ENCODE data around the gene ZNF362. TPM values are rescaled to one million over a fixed set of nuclear protein-coding genes. Genes with fewer than 3 reads are reported as not detected.
A peak's percentile ranks its signal among the peaks of the same experiment; 100 is the strongest.

The ZNF362 gene
- total and polyA plus RNA-seq, 2 experiments from 2014 or later, result 9.7 to 26.0 TPM

GRCh38 chr1:33266766-33267165 is 10.5 kb downstream of the ZNF362 start:
- H4K20me1 ChIP-seq (ENCODE audit: insufficient read depth), result peaks cover 5% of the 10 kb centered on the region; the same call in 1 of the 2 replicates
- in situ Hi-C loops (cut with MboI), result no loop called here

GRCh38 chr1:33267468-33268205 is 11.3 kb downstream of the ZNF362 start:
- H4K20me1 ChIP-seq (ENCODE audit: insufficient read depth), result peaks cover 5% of the 10 kb centered on the region; the same call in 1 of the 2 replicates
- H3K27ac ChIP-seq, result no peak overlapping the region
- H3K4me1 ChIP-seq (ENCODE audit: insufficient read depth), result no peaks in the 10 kb centered on the region
- H3K36me3 ChIP-seq (ENCODE audit: low read depth), result no peaks in the 10 kb centered on the region
- in situ Hi-C loops (cut with MboI), result no loop called here
- H2AFZ ChIP-seq, result no peak overlapping the region
- no peak overlapping the region for H3K4me3 ChIP-seq
- 72 to 76% methylated on average over 5 of the region's 5 CpGs for WGBS, 2 experiments (ENCODE audit: low coverage in 1 of 2, low lambda C conversion rate in 2 of 2, missing lambda C conversion rate in 2 of 2)
- TF ChIP-seq EZH2phosphoT487 (IDR thresholded peaks at IDR 0.05; ENCODE audit: insufficient read depth, low read depth), result no peak
- no peak for TF ChIP-seq EZH2 (IDR thresholded peaks at IDR 0.05; ENCODE audit: insufficient read depth, poor library complexity, severe bottlenecking)
- H3K9ac ChIP-seq, result no peak overlapping the region
- no peak overlapping the region for H3K4me2 ChIP-seq (ENCODE audit: unreplicated experiment)
- DNase-seq, result peak; percentile 17
- H3F3A ChIP-seq (ENCODE audit: insufficient read depth), result no peaks in the 10 kb centered on the region
- H3K79me2 ChIP-seq (ENCODE audit: insufficient read depth), result peaks cover 52% of the 10 kb centered on the region
- no peaks in the 10 kb centered on the region for H3K9me2 ChIP-seq (ENCODE audit: insufficient read depth)
- no peaks in the 10 kb centered on the region for H3K27me3 ChIP-seq (replicated peaks; ENCODE audit: insufficient read depth)
- no peaks in the 10 kb centered on the region for H3K9me3 ChIP-seq (ENCODE audit: low read depth)

More at GRCh38 chr1:33266766-33267165, 10.5 kb downstream of the ZNF362 start:
- Histone ChIP-seq H3K27me3 (replicated peaks; ENCODE audit: insufficient read depth) (no peaks in the 10 kb centered on the region), H3K79me2 (ENCODE audit: insufficient read depth) (peaks cover 58% of the 10 kb centered on the region), H3K9ac (no peak overlapping the region), H2AFZ (no peak overlapping the region), H3K4me3 (no peak overlapping the region), H3K9me2 (ENCODE audit: insufficient read depth) (no peaks in the 10 kb centered on the region), H3F3A (ENCODE audit: insufficient read depth) (no peaks in the 10 kb centered on the region), H3K4me2 (ENCODE audit: unreplicated experiment) (no peak overlapping the region), H3K36me3 (ENCODE audit: low read depth) (no peaks in the 10 kb centered on the region), H3K4me1 (ENCODE audit: insufficient read depth) (no peaks in the 10 kb centered on the region), H3K27ac (no peak overlapping the region), H3K9me3 (ENCODE audit: low read depth) (no peaks in the 10 kb centered on the region)
- WGBS, 2 experiments (ENCODE audit: low coverage in 1 of 2, low lambda C conversion rate in 2 of 2, missing lambda C conversion rate in 2 of 2), result 88 to 93% methylated on average over 6 of the region's 6 CpGs
- no peak for DNase-seq
- TF ChIP-seq EZH2phosphoT487 (IDR thresholded peaks at IDR 0.05; ENCODE audit: insufficient read depth, low read depth) (no peak), EZH2 (IDR thresholded peaks at IDR 0.05; ENCODE audit: insufficient read depth, poor library complexity, severe bottlenecking) (no peak)

GRCh38 chr1:33268457-33268856 is 12.2 kb downstream of the ZNF362 start:
- TF ChIP-seq EZH2phosphoT487 (IDR thresholded peaks at IDR 0.05; ENCODE audit: insufficient read depth, low read depth) (no peak), EZH2 (IDR thresholded peaks at IDR 0.05; ENCODE audit: insufficient read depth, poor library complexity, severe bottlenecking) (no peak)
- no peak overlapping the region for H3K4me3 ChIP-seq
- no peaks in the 10 kb centered on the region for H3F3A ChIP-seq (ENCODE audit: insufficient read depth)
- H3K9ac ChIP-seq, result no peak overlapping the region
- no peak overlapping the region for H3K27ac ChIP-seq
- in situ Hi-C loops (cut with MboI), result no loop called here
- H3K9me3 ChIP-seq (ENCODE audit: low read depth), result no peaks in the 10 kb centered on the region
- WGBS, 2 experiments (ENCODE audit: low coverage in 1 of 2, low lambda C conversion rate in 2 of 2, missing lambda C conversion rate in 2 of 2), result 39 to 43% methylated on average over 2 of the region's 2 CpGs
- H4K20me1 ChIP-seq (ENCODE audit: insufficient read depth), result peaks cover 5% of the 10 kb centered on the region; the same call in 1 of the 2 replicates
- no peaks in the 10 kb centered on the region for H3K36me3 ChIP-seq (ENCODE audit: low read depth)
- no peak for DNase-seq
- H3K4me1 ChIP-seq (ENCODE audit: insufficient read depth), result no peaks in the 10 kb centered on the region
- H2AFZ ChIP-seq, result no peak overlapping the region
- no peaks in the 10 kb centered on the region for H3K9me2 ChIP-seq (ENCODE audit: insufficient read depth)
- no peak overlapping the region for H3K4me2 ChIP-seq (ENCODE audit: unreplicated experiment)
- H3K27me3 ChIP-seq (replicated peaks; ENCODE audit: insufficient read depth), result no peaks in the 10 kb centered on the region
- H3K79me2 ChIP-seq (ENCODE audit: insufficient read depth), result peaks cover 50% of the 10 kb centered on the region

- Histone ChIP-seq H3K27ac (no peak overlapping the region), H3K36me3 (ENCODE audit: low read depth) (no peaks in the 10 kb centered on the region), H2AFZ (no peak overlapping the region), H3K9me2 (ENCODE audit: insufficient read depth) (no peaks in the 10 kb centered on the region), H3K9me3 (ENCODE audit: low read depth) (no peaks in the 10 kb centered on the region), H3K79me2 (ENCODE audit: insufficient read depth) (peaks cover 50% of the 10 kb centered on the region), H3K4me3 (no peak overlapping the region), H3K4me2 (ENCODE audit: unreplicated experiment) (no peak overlapping the region), H3F3A (ENCODE audit: insufficient read depth) (no peaks in the 10 kb centered on the region), H3K27me3 (replicated peaks; ENCODE audit: insufficient read depth) (no peaks in the 10 kb centered on the region), H4K20me1 (ENCODE audit: insufficient read depth) (peaks cover 5% of the 10 kb centered on the region), H3K4me1 (ENCODE audit: insufficient read depth) (no peaks in the 10 kb centered on the region), H3K9ac (no peak overlapping the region)
- in situ Hi-C loops (cut with MboI), result no loop called here
- 48 to 50% methylated on average over 5 of the region's 5 CpGs for WGBS, 2 experiments (ENCODE audit: low coverage in 1 of 2, low lambda C conversion rate in 2 of 2, missing lambda C conversion rate in 2 of 2)
- DNase-seq, result peak; percentile 30
- no peak for TF ChIP-seq EZH2 (IDR thresholded peaks at IDR 0.05; ENCODE audit: insufficient read depth, poor library complexity, severe bottlenecking)
- no peak for TF ChIP-seq EZH2phosphoT487 (IDR thresholded peaks at IDR 0.05; ENCODE audit: insufficient read depth, low read depth)
Measured at GRCh38 chr1:33268927-33269610, 12.8 kb downstream of the ZNF362 start.
